Prostate gland (tissue), 2 donors: ENCODE data around the gene SLIT3.

Source experiments
- CTCF ChIP-seq, 4 experiments: fragments of 200-600 bp in 2 of 4; fragments of 450-650 bp in 2 of 4; sonication (generic) in 2 of 4; IDR thresholded peaks; 1 replicate in 3 of 4; 2 replicates in 1 of 4; pipeline ENCODE4 v1.5.1; 2016 to 2019; ENCODE audit warnings: antibody characterized with exemption in 4 of 4, mild to moderate bottlenecking in 2 of 4, moderate library complexity in 2 of 4
- POLR2AphosphoS5 ChIP-seq: sonication (generic); formaldehyde crosslinking; IDR thresholded peaks from one replicate; pipeline ENCODE4 v1.6.1; 2017; ENCODE audit warnings: antibody characterized with exemption

- TF ChIP-seq CTCF (IDR thresholded peaks at IDR 0.05): no peak
- TF ChIP-seq POLR2AphosphoS5: no peak
Observed at GRCh38 chr5:168654211-168654721, 646.7 kb downstream of the SLIT3 start.
